Transverse colon (tissue), 4 donors: ENCODE results near the gene PCSK6. TPM values are rescaled to one million over a fixed set of nuclear protein-coding genes. Genes with fewer than 3 reads are reported as not detected.

Experiments used
- DNase-seq: peaks from one replicate; pipeline ENCODE4 v3.0.0-alpha.2; 2019
- H3K27ac ChIP-seq, 4 donors: fragments of 200-600 bp; sonication (generic); 2 replicates each; pipeline ENCODE4 v1.5.1; 2016 to 2018; ENCODE audit warnings: inconsistent platforms in 4 of 4
- H3K27me3 ChIP-seq: fragments of 200-600 bp; sonication (generic); 2 replicates; pipeline ENCODE4 v1.5.1; 2017; ENCODE audit warnings: inconsistent platforms
- H3K36me3 ChIP-seq, 4 donors: fragments of 200-600 bp; sonication (generic); 2 replicates each; pipeline ENCODE4 v1.5.1; 2017 to 2019; ENCODE audit warnings: inconsistent platforms in 4 of 4
- H3K4me1 ChIP-seq, 4 donors: fragments of 200-600 bp; sonication (generic); 2 replicates each; pipeline ENCODE4 v1.5.1; 2017 to 2020; ENCODE audit warnings: inconsistent platforms in 4 of 4
- H3K4me3 ChIP-seq, 4 donors: fragments of 200-600 bp; sonication (generic); 1 replicate in 1 of 4; 2 replicates in 3 of 4; pipeline versions ENCODE4 v1.5.1 to v1.6.1; 2017 to 2019; ENCODE audit warnings: inconsistent platforms in 4 of 4
- H3K9me3 ChIP-seq, 2 donors: fragments of 200-600 bp; sonication (generic); 2 replicates each; pipeline ENCODE4 v1.5.1; 2017 to 2019; ENCODE audit warnings: inconsistent platforms in 2 of 2
- EP300 ChIP-seq: sonication (generic); formaldehyde crosslinking; IDR thresholded peaks from one replicate; pipeline ENCODE4 v1.6.1; 2017; ENCODE audit warnings: antibody characterized with exemption, low read depth
- POLR2A ChIP-seq: fragments of 450-650 bp; IDR thresholded peaks from one replicate; pipeline ENCODE4 v1.6.1; 2016; ENCODE audit warnings: antibody characterized with exemption, mild to moderate bottlenecking, moderate library complexity
- POLR2AphosphoS5 ChIP-seq, 3 donors: sonication (generic); formaldehyde crosslinking; IDR thresholded peaks; one replicate each; pipeline ENCODE4 v1.6.1; 2016; ENCODE audit warnings: antibody characterized with exemption in 3 of 3
- WGBS, 2 donors: methylation state at CpG; one replicate each; pipeline ENCODE4 v1.1.5; 2018; ENCODE audit warnings: low coverage in 1 of 2; 5-methylcytosine and 5-hydroxymethylcytosine counted together
- in situ Hi-C, 4 donors: fragments of 200-750 bp; cut with MboI; loops; one replicate each; pipeline versions ENCODE4 v1.15.0 to v1.15.1; 2017; ENCODE audit warnings: low sequenced_read_pairs in 3 of 4, low pct_ligation_motif_present in 1 of 4, low pct_unique_long_range_greater_than_20kb in 1 of 4
- intact Hi-C: fragments of 100-400 bp; cut with DNase I; formaldehyde crosslinking; loops from one replicate; pipeline ENCODE4 v1.15.1; 2023; ENCODE audit warnings: low total_unique reads
- total RNA-seq, 4 donors: library from RNA; depleted of rRNA; stranded (reverse); fragments of >200 nt; gene quantifications; one replicate each; pipeline ENCODE4 v1.1.0, GENCODE V29; 2016
- TF ChIP-seq, protein P1 (sequence below), 5 experiments: fragments of 200-600 bp in 3 of 5; fragments of 450-650 bp in 2 of 5; sonication (generic) in 3 of 5; IDR thresholded peaks; 1 replicate in 2 of 5; 2 replicates in 3 of 5; pipeline ENCODE4 v1.5.1; 2016 to 2017; ENCODE audit warnings: antibody characterized with exemption in 5 of 5, inconsistent platforms in 3 of 5, mild to moderate bottlenecking in 2 of 5, moderate library complexity in 1 of 5

PCSK6 gene
- total RNA-seq, 4 donors from 2014 or later = 20.3 to 119 (median 49.7) TPM

DNA sequence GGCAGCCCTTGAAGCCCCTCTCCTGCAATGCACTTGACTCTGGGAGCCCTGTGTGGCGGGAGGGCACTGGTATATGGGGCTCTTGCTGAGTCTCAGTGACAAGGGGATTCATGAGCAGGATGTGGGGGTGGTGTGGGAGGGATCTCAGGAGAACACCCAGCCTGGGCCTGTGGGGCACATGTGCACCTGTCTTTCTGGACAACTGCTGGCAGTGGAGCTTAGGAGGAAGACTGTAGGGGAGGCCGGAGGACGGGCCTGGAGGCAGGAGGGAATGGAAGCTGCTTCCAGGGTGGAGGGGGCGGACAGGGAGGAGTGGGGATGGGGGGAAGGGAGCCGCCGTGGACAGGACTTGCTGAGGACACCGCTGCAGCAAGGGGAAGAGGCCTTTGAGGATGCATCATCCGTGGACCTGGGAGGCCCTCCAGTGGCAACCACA lies 183.7 kb downstream of the PCSK6 start:
- TF ChIP-seq POLR2AphosphoS5 (IDR thresholded peaks at IDR 0.05) (no peak), POLR2A (no peak), EP300 (no peak)
- TF ChIP-seq, protein P1, sequence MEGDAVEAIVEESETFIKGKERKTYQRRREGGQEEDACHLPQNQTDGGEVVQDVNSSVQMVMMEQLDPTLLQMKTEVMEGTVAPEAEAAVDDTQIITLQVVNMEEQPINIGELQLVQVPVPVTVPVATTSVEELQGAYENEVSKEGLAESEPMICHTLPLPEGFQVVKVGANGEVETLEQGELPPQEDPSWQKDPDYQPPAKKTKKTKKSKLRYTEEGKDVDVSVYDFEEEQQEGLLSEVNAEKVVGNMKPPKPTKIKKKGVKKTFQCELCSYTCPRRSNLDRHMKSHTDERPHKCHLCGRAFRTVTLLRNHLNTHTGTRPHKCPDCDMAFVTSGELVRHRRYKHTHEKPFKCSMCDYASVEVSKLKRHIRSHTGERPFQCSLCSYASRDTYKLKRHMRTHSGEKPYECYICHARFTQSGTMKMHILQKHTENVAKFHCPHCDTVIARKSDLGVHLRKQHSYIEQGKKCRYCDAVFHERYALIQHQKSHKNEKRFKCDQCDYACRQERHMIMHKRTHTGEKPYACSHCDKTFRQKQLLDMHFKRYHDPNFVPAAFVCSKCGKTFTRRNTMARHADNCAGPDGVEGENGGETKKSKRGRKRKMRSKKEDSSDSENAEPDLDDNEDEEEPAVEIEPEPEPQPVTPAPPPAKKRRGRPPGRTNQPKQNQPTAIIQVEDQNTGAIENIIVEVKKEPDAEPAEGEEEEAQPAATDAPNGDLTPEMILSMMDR (IDR thresholded peaks at IDR 0.05) = no peak
- DNase-seq = peak; percentile 3
- H3K4me3 ChIP-seq = no peak overlapping the region
- no peaks in the 10 kb centered on the region for H3K4me1 ChIP-seq
- in situ Hi-C loops = loop anchor here in 1 of 4 donors (25.0 kb wide), 1 partner anchor 181 kb away; the partner anchor contains the start of gene PCSK6
- intact Hi-C loops = loop anchor here (2.0 kb wide), 1 partner anchor 335 kb away; no protein-coding TSS in a partner anchor
- WGBS, 2 donors = 74 to 94% methylated on average over 7 to 8 of the region's 8 CpGs
- no peaks in the 10 kb centered on the region for H3K27me3 ChIP-seq
- no peaks in the 10 kb centered on the region for H3K36me3 ChIP-seq
- H3K27ac ChIP-seq = no peak overlapping the region
- no peaks in the 10 kb centered on the region for H3K9me3 ChIP-seq

DNA sequence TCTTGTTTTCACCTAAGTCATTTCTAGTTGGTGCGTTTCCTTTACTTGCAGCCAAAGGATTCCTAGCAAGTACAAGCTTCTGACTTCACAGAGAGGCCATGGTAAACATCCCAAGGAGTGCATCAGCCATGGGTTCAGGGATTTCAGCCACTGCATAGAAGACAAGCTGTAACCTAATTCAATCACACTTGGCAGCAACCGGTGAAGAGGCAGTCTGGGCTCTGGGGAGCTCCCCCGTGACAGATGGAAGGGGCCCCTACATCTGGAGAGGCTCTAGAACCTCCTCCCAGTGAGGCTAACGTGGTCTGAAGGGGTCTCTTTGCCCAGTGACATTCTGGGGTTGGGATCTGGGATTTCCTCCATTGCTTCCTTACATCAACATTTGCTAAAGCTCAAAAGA lies 186.1 kb downstream of the PCSK6 start:
- no peaks in the 10 kb centered on the region for H3K36me3 ChIP-seq
- no peak overlapping the region for H3K4me3 ChIP-seq
- H3K9me3 ChIP-seq = no peaks in the 10 kb centered on the region
- intact Hi-C loops (loop anchor here (5.0 kb wide), 1 partner anchor 194 kb away; no protein-coding TSS in a partner anchor), in situ Hi-C loops (loop anchor here in 1 of 4 donors (25.0 kb wide), 1 partner anchor 184 kb away; the partner anchor contains the start of gene PCSK6)
- no peaks in the 10 kb centered on the region for H3K4me1 ChIP-seq
- TF ChIP-seq POLR2AphosphoS5 (IDR thresholded peaks at IDR 0.05) (no peak), EP300 (no peak), POLR2A (no peak)
- TF ChIP-seq, protein P1 (IDR thresholded peaks at IDR 0.05) = no peak
- no peak for DNase-seq
- 67 to 90% methylated on average over 2 to 4 of the region's 4 CpGs for WGBS, 2 donors
- no peaks in the 10 kb centered on the region for H3K27me3 ChIP-seq
- no peak overlapping the region for H3K27ac ChIP-seq

DNA sequence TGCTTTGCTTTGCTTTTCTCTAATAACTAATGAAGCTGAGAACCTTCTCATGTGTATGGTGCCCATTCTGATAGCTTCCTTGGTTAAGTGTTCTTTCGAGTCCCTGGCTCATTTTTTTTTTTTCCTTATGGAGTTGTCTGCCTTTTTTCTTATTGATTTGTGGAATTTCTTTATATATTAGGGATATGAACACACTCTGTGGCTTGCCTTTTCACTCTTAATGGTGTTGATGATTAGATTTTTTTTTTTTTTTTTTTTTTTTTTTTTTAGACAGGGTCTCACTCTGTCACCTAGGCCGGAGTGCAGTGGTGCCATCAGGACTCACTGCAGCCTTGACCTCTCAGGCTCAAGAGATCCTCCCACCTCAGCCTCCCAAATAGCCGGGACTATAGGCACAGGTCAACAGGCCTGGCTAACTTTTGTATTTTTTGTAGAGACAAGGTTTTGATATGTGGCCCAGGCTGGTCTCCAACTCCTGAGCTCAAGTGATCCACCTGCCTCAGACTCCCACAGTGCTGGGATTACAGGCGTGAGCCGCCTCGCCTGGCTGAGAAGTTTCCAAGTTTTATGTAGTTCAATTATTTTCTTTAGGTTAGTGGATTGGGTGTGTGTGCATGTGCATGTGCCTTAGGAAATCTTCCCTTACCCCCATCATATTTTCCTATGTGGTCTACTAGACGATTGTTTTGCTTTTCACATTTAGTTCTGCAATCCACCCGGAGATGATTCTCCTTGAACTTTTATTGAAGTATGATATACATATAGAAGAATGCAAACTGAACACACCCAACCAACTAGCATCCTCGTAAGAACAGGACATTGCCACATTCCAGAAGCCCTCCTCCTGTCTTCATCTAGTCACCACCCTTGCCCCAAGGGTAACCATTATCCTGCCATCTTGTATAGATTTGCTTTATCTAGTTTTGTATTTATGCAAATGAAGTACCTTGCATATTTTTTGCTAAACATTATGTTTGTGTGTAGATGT lies 192.8 kb downstream of the PCSK6 start:
- Histone ChIP-seq H3K27me3 (no peaks in the 10 kb centered on the region), H3K36me3 (peaks cover 0 to 2% (median 0%) of the 10 kb centered on the region in 4 donors), H3K4me1 (peaks cover 12 to 41% (median 20%) of the 10 kb centered on the region in 4 donors), H3K4me3 (peak overlapping the region in 1 of 4 donors; percentile 92), H3K27ac (peak overlapping the region; percentile 92 to 99 (median 98)), H3K9me3 (no peaks in the 10 kb centered on the region)
- WGBS, 2 donors = 72 to 73% methylated on average over 6 to 9 of the region's 9 CpGs
- intact Hi-C loops = no loop called here
- no peak for TF ChIP-seq POLR2AphosphoS5 (IDR thresholded peaks at IDR 0.05)
- no peak for TF ChIP-seq EP300
- TF ChIP-seq, protein P1 (IDR thresholded peaks at IDR 0.05) = no peak
- TF ChIP-seq POLR2A = no peak
- DNase-seq = no peak
- in situ Hi-C loops = loop anchor here in 3 of 4 donors (5.0 to 10.0 kb wide), 2 partner anchors 346 to 348 kb away; no protein-coding TSS in a partner anchor

DNA sequence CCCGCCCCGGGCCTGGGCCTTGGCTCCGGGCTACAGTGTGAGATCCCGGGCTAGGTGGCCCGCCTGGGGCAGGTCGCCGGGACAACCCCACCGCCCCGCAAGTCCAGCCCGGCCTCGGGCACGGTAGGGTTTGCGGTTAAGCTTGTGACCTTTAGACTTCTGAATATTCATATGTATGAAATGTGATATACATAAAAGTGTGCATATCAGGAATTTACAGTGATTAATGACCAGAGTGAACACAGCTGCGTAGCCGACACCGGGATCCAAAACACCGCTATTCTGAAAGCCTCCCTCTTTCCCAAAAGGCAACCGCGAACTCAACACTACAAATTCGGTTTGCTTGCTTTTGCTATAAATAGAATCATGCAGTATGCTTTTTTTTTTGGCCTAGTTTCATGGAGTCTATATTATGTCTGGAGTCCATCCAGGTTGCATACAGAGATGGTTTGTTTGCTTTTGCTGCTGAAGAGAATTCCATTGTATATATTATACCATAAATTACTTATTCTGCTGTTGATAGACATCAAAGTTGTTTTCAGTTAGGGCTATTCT lies 193.8 kb downstream of the PCSK6 start:
- peak overlapping the region; percentile 92 to 99 (median 98) for H3K27ac ChIP-seq
- peak overlapping the region; percentile 69 to 92 (median 85) for H3K4me3 ChIP-seq
- intact Hi-C loops (no loop called here), in situ Hi-C loops (loop anchor here in 3 of 4 donors (5.0 to 10.0 kb wide), 2 partner anchors 347 to 349 kb away; no protein-coding TSS in a partner anchor)
- peaks cover 12 to 44% (median 22%) of the 10 kb centered on the region in 4 donors for H3K4me1 ChIP-seq
- 0 to 7% methylated on average over 2 to 20 of the region's 20 CpGs for WGBS, 2 donors
- H3K9me3 ChIP-seq = no peaks in the 10 kb centered on the region
- H3K27me3 ChIP-seq = no peaks in the 10 kb centered on the region
- H3K36me3 ChIP-seq = peaks cover 0 to 4% (median 0%) of the 10 kb centered on the region in 4 donors
- DNase-seq = peak; percentile 51
- TF ChIP-seq EP300 (no peak), POLR2A (no peak), POLR2AphosphoS5 (IDR thresholded peaks at IDR 0.05) (no peak)
- TF ChIP-seq, protein P1 (IDR thresholded peaks at IDR 0.05) = no peak
